Skeletal muscle satellite cell (primary cell): ENCODE measurements around the gene ADGRL3.

ENCODE experiments used
- H3K27me3 ChIP-seq: 2 replicates; pipeline ENCODE4 v1.7.0; 2013; ENCODE audit warnings: low read length; ENCODE audit not compliant: control insufficient read depth, insufficient read depth
- H3K36me3 ChIP-seq: 2 replicates; pipeline ENCODE4 v1.7.0; 2013; ENCODE audit warnings: mild to moderate bottlenecking, control low read depth, low read length; ENCODE audit not compliant: insufficient read depth
- H3K4me1 ChIP-seq: 2 replicates; pipeline ENCODE4 v1.7.0; 2013; ENCODE audit warnings: low read length; ENCODE audit not compliant: control insufficient read depth, insufficient read depth
- H3K4me2 ChIP-seq: 2 replicates; pipeline ENCODE4 v1.7.0; 2013; ENCODE audit warnings: mild to moderate bottlenecking, low read length
- H3K4me3 ChIP-seq: 2 replicates; pipeline ENCODE4 v1.7.0; 2013; ENCODE audit warnings: low read length
- H3K9ac ChIP-seq: 2 replicates; pipeline ENCODE4 v1.7.0; 2013; ENCODE audit warnings: mild to moderate bottlenecking, low read depth, low read length, moderate library complexity
- H3K9me3 ChIP-seq: replicated peaks from 2 replicates; pipeline ENCODE4 v1.7.0; 2013; ENCODE audit warnings: mild to moderate bottlenecking, control low read depth, low read length

ADGRL3 gene

GRCh38 chr4:61243962-61244361 is 43.8 kb downstream of the ADGRL3 start:
- Histone ChIP-seq H3K36me3 (no peaks in the 10 kb centered on the region), H3K27me3 (no peaks in the 10 kb centered on the region), H3K9ac (no peak overlapping the region), H3K4me2 (no peak overlapping the region), H3K4me1 (no peaks in the 10 kb centered on the region), H3K9me3 (no peaks in the 10 kb centered on the region), H3K4me3 (no peak overlapping the region)

DNA sequence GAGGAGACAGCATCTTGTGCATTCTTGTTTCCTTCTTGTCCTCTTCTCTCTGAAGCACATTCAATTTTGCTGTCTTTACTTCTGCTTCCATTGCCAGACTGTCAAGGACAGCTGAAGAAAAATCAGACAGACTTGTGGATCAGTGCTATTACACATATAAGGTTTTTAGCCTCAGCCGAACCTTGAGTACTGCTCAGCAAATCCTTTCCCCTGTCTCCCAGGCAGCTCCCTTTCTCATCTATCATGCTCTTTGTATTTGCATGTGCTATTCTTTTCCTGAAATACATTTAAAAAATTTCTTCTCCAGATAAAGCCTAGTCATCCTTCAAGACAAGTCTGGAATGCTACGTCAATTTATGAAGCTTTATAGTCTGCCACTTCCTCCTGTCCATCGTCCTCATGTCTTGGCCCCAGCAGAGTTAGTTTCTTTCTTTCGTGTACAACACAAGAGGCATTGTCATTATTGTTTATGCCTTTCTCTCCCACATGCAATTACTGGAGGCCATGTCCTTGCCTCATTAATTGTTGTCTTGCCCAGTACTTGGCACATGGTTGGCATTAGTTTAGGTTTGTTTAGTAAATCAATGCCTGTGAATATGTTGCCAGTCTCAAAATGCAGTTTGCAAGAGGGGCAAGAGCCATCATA is 45.1 kb downstream of the ADGRL3 start:
- H3K4me3 ChIP-seq: no peak overlapping the region
- no peaks in the 10 kb centered on the region for H3K9me3 ChIP-seq
- H3K27me3 ChIP-seq: no peaks in the 10 kb centered on the region
- H3K4me2 ChIP-seq: no peak overlapping the region
- no peaks in the 10 kb centered on the region for H3K4me1 ChIP-seq
- H3K9ac ChIP-seq: no peak overlapping the region
- H3K36me3 ChIP-seq: no peaks in the 10 kb centered on the region

DNA sequence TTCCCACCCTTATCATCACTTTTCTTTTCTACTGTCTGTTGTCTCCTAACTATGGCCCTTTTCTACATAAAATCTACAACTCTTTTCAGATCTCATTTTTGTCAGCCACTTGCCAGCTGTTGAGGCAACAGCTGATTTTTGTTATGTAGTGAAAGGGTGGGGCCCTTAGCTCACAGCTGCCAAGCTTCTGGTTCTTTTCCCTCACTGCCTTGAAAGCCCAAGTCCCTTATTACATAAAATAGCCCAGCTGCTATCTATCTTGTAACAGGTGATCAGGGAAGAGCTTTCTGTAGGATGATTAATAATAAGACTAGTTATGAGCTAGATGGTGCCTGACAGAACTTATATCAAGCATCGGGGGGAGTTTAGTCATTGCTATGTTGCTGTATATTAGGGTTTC is 45.9 kb downstream of the ADGRL3 start:
- Histone ChIP-seq H3K27me3 (no peaks in the 10 kb centered on the region), H3K4me3 (no peak overlapping the region), H3K9me3 (no peaks in the 10 kb centered on the region), H3K36me3 (no peaks in the 10 kb centered on the region), H3K4me2 (no peak overlapping the region), H3K9ac (no peak overlapping the region), H3K4me1 (no peaks in the 10 kb centered on the region)

- Histone ChIP-seq H3K4me1 (no peaks in the 10 kb centered on the region), H3K4me3 (no peak overlapping the region), H3K36me3 (no peaks in the 10 kb centered on the region), H3K4me2 (no peak overlapping the region), H3K27me3 (no peaks in the 10 kb centered on the region), H3K9me3 (no peaks in the 10 kb centered on the region), H3K9ac (no peak overlapping the region)
These were observed 48.6 kb downstream of the ADGRL3 start for GRCh38 chr4:61248705-61249104.

- H3K9me3 ChIP-seq: no peaks in the 10 kb centered on the region
- H3K9ac ChIP-seq: no peak overlapping the region
- H3K4me3 ChIP-seq: no peak overlapping the region
These were observed 51.0 kb downstream of the ADGRL3 start for GRCh38 chr4:61251129-61251528.

GRCh38 chr4:61254406-61254805 is 54.3 kb downstream of the ADGRL3 start:
- Histone ChIP-seq H3K9ac (no peak overlapping the region), H3K4me2 (no peak overlapping the region), H3K36me3 (no peaks in the 10 kb centered on the region), H3K4me1 (no peaks in the 10 kb centered on the region), H3K27me3 (no peaks in the 10 kb centered on the region), H3K4me3 (no peak overlapping the region), H3K9me3 (no peaks in the 10 kb centered on the region)

More at GRCh38 chr4:61251129-61251528, 51.0 kb downstream of the ADGRL3 start:
- Histone ChIP-seq H3K36me3 (no peaks in the 10 kb centered on the region), H3K27me3 (no peaks in the 10 kb centered on the region), H3K4me1 (no peaks in the 10 kb centered on the region), H3K4me2 (no peak overlapping the region)

GRCh38 chr4:61273233-61273632 is 73.1 kb downstream of the ADGRL3 start:
- H3K4me2 ChIP-seq: no peak overlapping the region

GRCh38 chr4:61274286-61274685 is 74.2 kb downstream of the ADGRL3 start:
- H3K9me3 ChIP-seq: no peaks in the 10 kb centered on the region
- no peak overlapping the region for H3K4me3 ChIP-seq
- no peaks in the 10 kb centered on the region for H3K36me3 ChIP-seq
- H3K9ac ChIP-seq: no peak overlapping the region
- H3K4me2 ChIP-seq: no peak overlapping the region
- H3K27me3 ChIP-seq: no peaks in the 10 kb centered on the region
- H3K4me1 ChIP-seq: no peaks in the 10 kb centered on the region

More at GRCh38 chr4:61273233-61273632, 73.1 kb downstream of the ADGRL3 start:
- Histone ChIP-seq H3K9me3 (no peaks in the 10 kb centered on the region), H3K4me3 (no peak overlapping the region), H3K9ac (no peak overlapping the region), H3K27me3 (no peaks in the 10 kb centered on the region), H3K36me3 (no peaks in the 10 kb centered on the region), H3K4me1 (no peaks in the 10 kb centered on the region)

- H3K36me3 ChIP-seq: no peaks in the 10 kb centered on the region
These were observed 75.1 kb downstream of the ADGRL3 start for GRCh38 chr4:61275241-61275640.

DNA sequence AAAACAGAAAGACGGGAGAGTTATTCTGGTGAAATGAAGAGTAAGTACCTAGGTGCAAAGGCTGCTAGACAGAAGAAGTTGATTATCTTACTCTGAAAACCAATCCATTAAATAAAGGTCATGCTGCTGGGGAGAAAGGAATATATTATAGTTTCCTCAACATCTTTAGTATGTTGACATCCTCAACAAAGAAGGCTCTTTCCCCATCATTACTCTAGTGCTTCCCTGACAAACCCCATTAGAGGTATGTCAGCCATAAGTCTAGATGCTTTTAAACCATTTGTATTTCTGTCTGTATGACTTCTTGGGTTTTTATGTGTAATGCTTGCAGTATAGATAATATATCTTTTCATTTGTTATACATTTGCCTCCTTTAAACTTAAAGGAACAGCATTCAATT is 75.9 kb downstream of the ADGRL3 start:
- H3K36me3 ChIP-seq: no peaks in the 10 kb centered on the region
- H3K4me1 ChIP-seq: no peaks in the 10 kb centered on the region
- H3K27me3 ChIP-seq: no peaks in the 10 kb centered on the region
- H3K9ac ChIP-seq: no peak overlapping the region
- H3K4me3 ChIP-seq: no peak overlapping the region
- no peak overlapping the region for H3K4me2 ChIP-seq
- no peaks in the 10 kb centered on the region for H3K9me3 ChIP-seq

More at GRCh38 chr4:61275241-61275640, 75.1 kb downstream of the ADGRL3 start:
- Histone ChIP-seq H3K4me2 (no peak overlapping the region), H3K4me1 (no peaks in the 10 kb centered on the region), H3K9ac (no peak overlapping the region), H3K27me3 (no peaks in the 10 kb centered on the region), H3K4me3 (no peak overlapping the region), H3K9me3 (no peaks in the 10 kb centered on the region)

DNA sequence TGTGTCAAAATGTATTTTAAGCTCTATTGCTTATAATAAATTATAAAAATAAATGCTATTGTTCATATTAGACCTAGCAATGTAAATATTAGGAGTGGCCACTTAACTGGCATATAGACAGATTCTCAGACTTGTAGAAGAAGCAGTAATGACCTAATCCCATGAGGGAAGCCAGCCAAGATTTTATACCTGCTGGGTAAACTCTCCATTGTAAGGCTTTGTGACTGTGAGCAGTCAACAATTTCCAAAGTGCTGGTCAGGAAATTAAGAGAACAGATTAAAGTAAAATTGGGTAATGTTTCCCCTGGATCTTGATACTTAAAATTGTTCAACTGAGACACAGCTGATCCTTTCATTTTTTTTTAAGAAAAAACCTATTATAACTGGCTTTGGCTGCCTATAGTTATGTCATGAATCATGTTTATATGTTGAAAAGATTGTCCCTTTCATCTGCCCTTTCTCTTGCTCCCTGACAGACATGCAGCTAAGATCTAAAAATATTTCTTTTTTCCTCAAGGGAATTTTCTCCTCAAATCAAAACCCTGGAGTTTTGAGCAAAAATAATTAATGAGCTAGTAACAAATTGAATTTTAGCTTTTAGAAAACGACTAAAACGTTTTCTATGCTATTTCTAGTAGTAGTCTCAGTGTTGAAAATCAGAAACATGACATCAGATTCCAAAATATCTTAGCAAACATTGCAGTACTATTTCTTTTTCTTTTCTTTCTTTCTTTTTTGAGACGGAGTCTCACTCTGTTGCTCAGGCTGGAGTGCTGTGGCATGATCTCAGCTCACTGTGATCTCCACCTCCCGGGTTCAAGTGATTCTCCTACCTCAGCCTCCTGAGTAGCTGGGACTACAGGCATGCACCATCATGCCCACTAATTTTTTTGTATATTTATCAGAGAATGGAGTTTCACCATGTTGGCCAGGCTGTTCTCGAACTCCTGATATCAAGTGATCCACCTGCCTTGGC is 77.9 kb downstream of the ADGRL3 start:
- Histone ChIP-seq H3K36me3 (no peaks in the 10 kb centered on the region), H3K27me3 (no peaks in the 10 kb centered on the region), H3K4me1 (no peaks in the 10 kb centered on the region), H3K4me2 (no peak overlapping the region), H3K9me3 (no peaks in the 10 kb centered on the region), H3K4me3 (no peak overlapping the region), H3K9ac (no peak overlapping the region)
